Calu3 (cell line): Measurements from ENCODE around the gene AMBRA1. TPM values are rescaled to one million over a fixed set of nuclear protein-coding genes. Genes with fewer than 3 reads are reported as not detected.

Experiments
- BruUV-seq: library from RNA; stranded (reverse); fragments of 400-500 nt; replicated peaks from 2 replicates; lab custom pipeline; 2021; lab: Mats Ljungman, UMichigan
- CTCF ChIA-PET: fragments of 300-600 bp; sonication (Branson Sonifier 250); formaldehyde crosslinking; loops from one replicate; lab custom pipeline; 2022; ENCODE audit warnings: antibody characterized with exemption; lab: Charles Lee
- DNase-seq: peaks from one replicate; pipeline ENCODE4 v3.0.0; 2022
- H3K27ac Mint-ChIP-seq: one replicate; pipeline ENCODE4 v1.8.0; 2022; ENCODE audit warnings: mixed read lengths; ENCODE audit not compliant: unreplicated experiment
- H3K27me3 Mint-ChIP-seq: one replicate; pipeline ENCODE4 v1.8.0; 2022; ENCODE audit warnings: mixed read lengths; ENCODE audit not compliant: unreplicated experiment
- H3K36me3 Mint-ChIP-seq: one replicate; pipeline ENCODE4 v1.8.0; 2022; ENCODE audit warnings: mild to moderate bottlenecking, moderate library complexity, mixed read lengths; ENCODE audit not compliant: insufficient read depth, unreplicated experiment
- H3K4me1 Mint-ChIP-seq: one replicate; pipeline ENCODE4 v1.8.0; 2022; ENCODE audit warnings: mild to moderate bottlenecking, low read depth, mixed read lengths; ENCODE audit not compliant: unreplicated experiment
- H3K4me3 Mint-ChIP-seq: one replicate; pipeline ENCODE4 v1.8.0; 2022; ENCODE audit warnings: mild to moderate bottlenecking, low read depth, moderate library complexity, mixed read lengths; ENCODE audit not compliant: unreplicated experiment
- H3K9me3 Mint-ChIP-seq: one replicate; pipeline ENCODE4 v1.8.0; 2022; ENCODE audit warnings: low read depth, mixed read lengths; ENCODE audit not compliant: unreplicated experiment
- intact Hi-C: fragments of 100-400 bp; cut with micrococcal nuclease; formaldehyde crosslinking; loops from one replicate; pipeline ENCODE4 v1.10.0; 2022; ENCODE audit not compliant: unreplicated experiment
- total RNA-seq: library from RNA; stranded (reverse); gene quantifications from 2 replicates; pipeline ENCODE4 v1.2.3, GENCODE V29; 2022
- TF ChIP-seq, protein P1 (sequence below): fragments of 200-600 bp; IDR thresholded peaks from one replicate; pipeline ENCODE4 v1.8.0; 2022; ENCODE audit warnings: antibody characterized with exemption; ENCODE audit not compliant: unreplicated experiment

Gene AMBRA1
- total RNA-seq, 1 experiment from 2014 or later: 35.0 TPM

DNA sequence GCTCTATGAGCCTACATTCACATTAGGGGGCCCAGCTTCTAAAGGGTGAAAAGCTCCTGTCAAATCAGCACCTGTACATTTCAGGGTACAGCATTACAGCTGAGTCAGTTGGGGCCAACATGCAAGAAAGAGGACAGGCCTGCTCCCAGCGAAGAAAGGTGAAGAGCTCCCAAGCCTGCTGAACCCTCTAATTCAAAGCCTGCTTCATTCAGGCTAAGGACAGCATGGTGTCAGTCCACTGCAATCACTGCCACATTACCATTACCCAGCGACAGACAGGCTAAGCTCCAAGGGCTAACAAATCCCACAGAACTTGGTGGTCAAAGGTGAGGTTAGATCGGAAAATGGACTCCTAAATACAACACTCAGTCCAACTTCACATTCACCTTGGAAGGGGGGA, 136.8 kb downstream of the AMBRA1 start:
- no peaks in the 10 kb centered on the region for H3K9me3 Mint-ChIP-seq
- intact Hi-C loops: no loop called here
- no peak overlapping the region for H3K27ac Mint-ChIP-seq
- DNase-seq: no peak
- no TSS peak for BruUV-seq
- H3K4me3 Mint-ChIP-seq: no peak overlapping the region
- H3K4me1 Mint-ChIP-seq: no peaks in the 10 kb centered on the region
- CTCF ChIA-PET: no interaction called here
- H3K36me3 Mint-ChIP-seq: no peaks in the 10 kb centered on the region
- TF ChIP-seq, protein P1, sequence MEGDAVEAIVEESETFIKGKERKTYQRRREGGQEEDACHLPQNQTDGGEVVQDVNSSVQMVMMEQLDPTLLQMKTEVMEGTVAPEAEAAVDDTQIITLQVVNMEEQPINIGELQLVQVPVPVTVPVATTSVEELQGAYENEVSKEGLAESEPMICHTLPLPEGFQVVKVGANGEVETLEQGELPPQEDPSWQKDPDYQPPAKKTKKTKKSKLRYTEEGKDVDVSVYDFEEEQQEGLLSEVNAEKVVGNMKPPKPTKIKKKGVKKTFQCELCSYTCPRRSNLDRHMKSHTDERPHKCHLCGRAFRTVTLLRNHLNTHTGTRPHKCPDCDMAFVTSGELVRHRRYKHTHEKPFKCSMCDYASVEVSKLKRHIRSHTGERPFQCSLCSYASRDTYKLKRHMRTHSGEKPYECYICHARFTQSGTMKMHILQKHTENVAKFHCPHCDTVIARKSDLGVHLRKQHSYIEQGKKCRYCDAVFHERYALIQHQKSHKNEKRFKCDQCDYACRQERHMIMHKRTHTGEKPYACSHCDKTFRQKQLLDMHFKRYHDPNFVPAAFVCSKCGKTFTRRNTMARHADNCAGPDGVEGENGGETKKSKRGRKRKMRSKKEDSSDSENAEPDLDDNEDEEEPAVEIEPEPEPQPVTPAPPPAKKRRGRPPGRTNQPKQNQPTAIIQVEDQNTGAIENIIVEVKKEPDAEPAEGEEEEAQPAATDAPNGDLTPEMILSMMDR: no peak
- no peaks in the 10 kb centered on the region for H3K27me3 Mint-ChIP-seq

DNA sequence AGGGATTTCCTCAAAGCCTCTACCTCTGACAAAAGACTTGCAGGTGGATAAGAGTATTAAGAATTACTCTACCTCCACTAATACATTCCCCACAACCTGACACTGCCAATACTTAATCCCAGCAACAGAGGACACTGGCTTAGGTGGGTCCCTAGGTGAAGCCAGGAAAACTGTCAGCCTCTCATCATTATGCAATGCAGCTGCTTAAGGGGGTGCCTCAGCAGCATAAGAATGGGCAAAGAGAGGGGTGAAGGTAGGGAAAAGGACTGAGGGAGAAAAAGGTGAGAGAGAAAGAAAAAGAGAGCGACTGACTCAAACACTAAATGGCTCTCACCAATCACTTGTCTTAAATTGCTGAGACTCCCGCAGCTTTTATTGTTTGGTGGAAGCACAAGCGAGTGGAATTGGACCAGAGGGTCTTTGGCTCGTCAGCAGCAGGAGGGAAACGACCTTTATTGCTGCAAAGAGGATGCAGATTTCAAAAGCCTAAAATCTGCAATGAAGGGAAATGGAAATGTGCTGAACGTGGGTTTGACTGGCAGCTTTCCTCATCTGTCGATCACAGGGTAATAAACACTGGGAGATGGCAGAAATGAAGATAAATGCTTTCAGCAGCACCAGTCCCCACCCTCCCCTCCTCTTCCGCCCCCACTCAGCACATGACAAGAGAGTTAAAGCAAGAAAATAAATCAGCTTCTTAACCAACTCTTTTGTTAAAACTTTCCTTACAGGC, 137.4 kb downstream of the AMBRA1 start:
- CTCF ChIA-PET: no interaction called here
- no peak overlapping the region for H3K4me3 Mint-ChIP-seq
- no peaks in the 10 kb centered on the region for H3K4me1 Mint-ChIP-seq
- no peaks in the 10 kb centered on the region for H3K36me3 Mint-ChIP-seq
- no peaks in the 10 kb centered on the region for H3K27me3 Mint-ChIP-seq
- TF ChIP-seq, protein P1: no peak
- BruUV-seq: no TSS peak
- H3K9me3 Mint-ChIP-seq: no peaks in the 10 kb centered on the region
- no peak for DNase-seq
- intact Hi-C loops: no loop called here
- no peak overlapping the region for H3K27ac Mint-ChIP-seq

DNA sequence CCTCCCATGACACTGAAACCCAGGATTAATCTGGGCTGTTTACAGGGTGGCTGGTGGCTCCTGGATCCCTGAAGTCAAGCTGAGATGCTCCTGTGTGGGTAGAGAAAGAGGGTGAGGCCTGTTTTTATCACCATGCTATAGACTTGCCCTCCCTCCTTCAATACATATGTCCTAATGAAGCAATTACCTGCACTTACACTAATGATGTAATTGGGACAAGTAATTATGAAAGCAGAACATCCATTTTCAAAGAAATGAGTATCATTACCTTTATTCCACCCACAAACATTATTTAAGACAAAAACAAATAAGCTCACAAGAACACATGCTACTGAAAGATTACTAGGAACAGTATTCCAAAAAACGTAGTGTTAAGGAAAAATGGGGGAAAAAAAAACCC, 138.0 kb downstream of the AMBRA1 start:
- CTCF ChIA-PET: no interaction called here
- BruUV-seq: no TSS peak
- TF ChIP-seq, protein P1: no peak
- Mint-ChIP-seq H3K27ac (no peak overlapping the region), H3K4me1 (no peaks in the 10 kb centered on the region), H3K27me3 (no peaks in the 10 kb centered on the region), H3K36me3 (no peaks in the 10 kb centered on the region), H3K4me3 (no peak overlapping the region), H3K9me3 (no peaks in the 10 kb centered on the region)
- DNase-seq: no peak
- intact Hi-C loops: no loop called here

DNA sequence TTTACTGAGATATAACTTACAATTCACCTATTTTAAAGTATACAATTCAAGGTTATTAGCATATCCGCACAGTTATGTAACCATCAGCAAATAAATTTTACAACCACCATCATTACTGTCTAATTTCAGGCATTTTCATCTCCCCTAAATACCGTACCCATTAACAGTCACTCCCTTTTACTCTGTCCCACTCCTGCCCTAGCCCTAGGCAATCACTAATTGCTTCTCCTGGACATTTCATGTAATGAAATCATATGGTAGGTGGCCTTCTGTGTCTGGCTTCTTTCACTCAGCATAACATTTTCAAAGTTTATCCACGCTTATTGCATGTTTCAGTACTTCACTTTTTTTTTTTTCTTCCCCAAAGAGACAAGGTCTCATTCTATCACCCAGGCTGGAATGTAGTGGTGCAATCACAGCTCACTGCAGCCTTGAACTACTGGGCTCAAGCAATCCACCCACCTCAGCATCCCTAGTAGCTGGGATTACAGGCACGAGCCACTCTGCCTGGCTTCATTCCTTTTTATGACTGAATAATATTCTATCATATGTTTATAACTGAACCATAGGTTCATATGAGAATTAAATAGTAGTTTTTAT, 140.8 kb downstream of the AMBRA1 start:
- H3K4me1 Mint-ChIP-seq: no peaks in the 10 kb centered on the region
- BruUV-seq: no TSS peak
- no peak overlapping the region for H3K4me3 Mint-ChIP-seq
- TF ChIP-seq, protein P1: no peak
- no peaks in the 10 kb centered on the region for H3K9me3 Mint-ChIP-seq
- CTCF ChIA-PET: no interaction called here
- H3K27me3 Mint-ChIP-seq: no peaks in the 10 kb centered on the region
- H3K36me3 Mint-ChIP-seq: no peaks in the 10 kb centered on the region
- no peak overlapping the region for H3K27ac Mint-ChIP-seq
- intact Hi-C loops: no loop called here
- no peak for DNase-seq
